ENCODE measurements around the gene AKR1C1.
"Not testable (repeated sequence)": the region's sequence is repeated elsewhere in the genome, so short reads cannot be mapped to it uniquely, and the experiment has no call there.

GRCh38 chr10:4992564-4992963 lies 29.3 kb downstream of the AKR1C1 start:
- not testable (repeated sequence) for TF ChIP-seq FOXP2 (optimal IDR thresholded peaks at IDR 0.05; ENCODE audit: control extremely low read depth, extremely low read length, insufficient read depth); EZH2 (IDR thresholded peaks at IDR 0.05)

Data from SK-N-MC (cell line).